IMR-90 (cell line): ENCODE results near the gene AGK. TPM values are rescaled to one million over a fixed set of nuclear protein-coding genes. Genes with fewer than 3 reads are reported as not detected.

Experiments used
- ATAC-seq: fragments of 200-7000 bp; cut with Tn5 transposase; 2 replicates; pipeline ENCODE4 v1.9.1; 2020; ENCODE audit warnings: low read depth, mild to moderate bottlenecking, moderate library complexity
- BruUV-seq: library from RNA; stranded (reverse); fragments of 400-500 nt; replicated peaks from 2 replicates; lab custom pipeline; 2021; lab: Mats Ljungman, UMichigan
- CTCF ChIA-PET: fragments of 300-600 bp; formaldehyde crosslinking; extraction: SDS; loops from one replicate; lab custom pipeline; 2021; ENCODE audit warnings: antibody characterized with exemption; lab: Yijun Ruan, JAX
- POLR2A ChIA-PET: fragments of 300-600 bp; sonication (Branson Sonifier 250); formaldehyde crosslinking; loops from one replicate; lab custom pipeline; 2022; ENCODE audit warnings: antibody characterized with exemption; ENCODE audit not compliant: unreplicated experiment; lab: Charles Lee
- DNase-seq: peaks from one replicate; pipeline ENCODE4 v3.0.0; 2013
- H2AFZ ChIP-seq: replicated peaks from 2 replicates; pipeline ENCODE3; 2013; ENCODE audit warnings: low read length, mild to moderate bottlenecking; ENCODE audit not compliant: poor library complexity
- H2AK5ac ChIP-seq: 2 replicates; pipeline ENCODE4 v1.6.1; 2013; ENCODE audit warnings: low read depth, low read length, inconsistent platforms
- H2AK9ac ChIP-seq: replicated peaks from 2 replicates; pipeline ENCODE3; 2013; ENCODE audit warnings: mild to moderate bottlenecking, low read depth, low read length, moderate library complexity; ENCODE audit not compliant: poor library complexity
- H2BK120ac ChIP-seq: 2 replicates; pipeline ENCODE4 v1.6.1; 2013; ENCODE audit warnings: low read depth, low read length, inconsistent platforms
- H2BK15ac ChIP-seq: 3 replicates; pipeline ENCODE4 v1.6.1; 2013; ENCODE audit warnings: low read depth, low read length, inconsistent platforms
- H2BK20ac ChIP-seq: 2 replicates; pipeline ENCODE4 v1.6.1; 2013; ENCODE audit warnings: low read depth, mild to moderate bottlenecking, inconsistent platforms, low read length, moderate library complexity
- H2BK5ac ChIP-seq: 2 replicates; pipeline ENCODE4 v1.6.1; 2013; ENCODE audit warnings: mild to moderate bottlenecking, low read depth, low read length, inconsistent platforms; ENCODE audit not compliant: poor library complexity, severe bottlenecking
- H3K14ac ChIP-seq: replicated peaks from 2 replicates; pipeline ENCODE4 v1.6.1; 2013; ENCODE audit warnings: low read depth, low read length, inconsistent platforms
- H3K18ac ChIP-seq: 2 replicates; pipeline ENCODE4 v1.6.1; 2013; ENCODE audit warnings: low read depth, low read length, control low read depth
- H3K23ac ChIP-seq: 2 replicates; pipeline ENCODE4 v1.6.1; 2013; ENCODE audit warnings: low read depth, low read length, inconsistent platforms
- H3K27ac ChIP-seq: 2 replicates; pipeline ENCODE4 v1.5.1; 2013; ENCODE audit warnings: mild to moderate bottlenecking, control low read depth, low read length; ENCODE audit not compliant: insufficient read depth
- H3K27me3 ChIP-seq: 2 replicates; pipeline ENCODE4 v1.6.1; 2013; ENCODE audit warnings: low read length; ENCODE audit not compliant: control insufficient read depth, insufficient read depth
- H3K36me3 ChIP-seq: 2 replicates; pipeline ENCODE4 v1.6.1; 2013; ENCODE audit warnings: low read length, mixed read lengths; ENCODE audit not compliant: control insufficient read depth, insufficient read depth
- H3K4ac ChIP-seq: 2 replicates; pipeline ENCODE4 v1.6.1; 2013; ENCODE audit warnings: low read depth, low read length, inconsistent platforms
- H3K4me1 ChIP-seq: 2 replicates; pipeline ENCODE4 v1.6.1; 2013; ENCODE audit warnings: low read length, mixed read lengths; ENCODE audit not compliant: control insufficient read depth, insufficient read depth
- H3K4me2 ChIP-seq: 2 replicates; pipeline ENCODE4 v1.6.1; 2013; ENCODE audit warnings: low read depth, mild to moderate bottlenecking, control low read depth, low read length, moderate library complexity
- H3K4me3 ChIP-seq: 2 replicates; pipeline ENCODE4 v1.5.1; 2013; ENCODE audit warnings: low read depth, mild to moderate bottlenecking, control low read depth, low read length, moderate library complexity; ENCODE audit not compliant: insufficient read depth
- H3K56ac ChIP-seq: 2 replicates; pipeline ENCODE4 v1.6.1; 2013; ENCODE audit warnings: low read length, inconsistent platforms; ENCODE audit not compliant: insufficient read depth; ENCODE audit errors: extremely low read depth
- H3K79me1 ChIP-seq, 2 experiments: 2 replicates each; pipeline ENCODE4 v1.6.1; 2013; ENCODE audit warnings: low read length in 2 of 2, inconsistent platforms in 1 of 2, low read depth in 1 of 2
- H3K9ac ChIP-seq: 2 replicates; pipeline ENCODE4 v1.6.1; 2013; ENCODE audit warnings: low read depth, low read length, control low read depth
- H3K9me1 ChIP-seq: 2 replicates; pipeline ENCODE4 v1.6.1; 2013; ENCODE audit warnings: low read length, inconsistent platforms; ENCODE audit not compliant: insufficient read depth
- H3K9me3 ChIP-seq: 2 replicates; pipeline ENCODE4 v1.6.1; 2013; ENCODE audit warnings: low read length; ENCODE audit not compliant: control insufficient read depth, insufficient read depth
- H4K20me1 ChIP-seq: 2 replicates; pipeline ENCODE4 v1.6.1; 2013; ENCODE audit warnings: low read length, inconsistent platforms; ENCODE audit not compliant: insufficient read depth
- H4K5ac ChIP-seq: 2 replicates; pipeline ENCODE4 v1.6.1; 2013; ENCODE audit warnings: mild to moderate bottlenecking, low read depth, low read length, control low read depth
- H4K8ac ChIP-seq, 2 experiments: 2 replicates each; pipeline ENCODE4 v1.6.1; 2013; ENCODE audit warnings: low read depth in 2 of 2, low read length in 2 of 2, control low read depth in 1 of 2, inconsistent platforms in 1 of 2
- H4K91ac ChIP-seq: 2 replicates; pipeline ENCODE4 v1.6.1; 2013; ENCODE audit warnings: low read depth, low read length, inconsistent platforms; ENCODE audit not compliant: insufficient read depth
- MXI1 ChIP-seq: IDR thresholded peaks from 2 replicates; pipeline ENCODE4 v1.6.1; 2012; ENCODE audit warnings: low read depth, mild to moderate bottlenecking, low read length, moderate library complexity, borderline replicate concordance
- NFE2L2 ChIP-seq: fragments of 150-350 bp; IDR thresholded peaks from 2 replicates; pipeline ENCODE4 v1.6.1; 2016; ENCODE audit warnings: low read depth, mild to moderate bottlenecking, low read length
- WGBS, 2 experiments: methylation state at CpG; one replicate each; pipeline versions ENCODE4 v1.1.5 to v1.1.7; 2013; ENCODE audit warnings: missing lambda C conversion rate in 2 of 2; ENCODE audit not compliant: insufficient read length in 1 of 2; ENCODE audit errors: extremely low coverage in 2 of 2; 5-methylcytosine and 5-hydroxymethylcytosine counted together
- dilution Hi-C: fragments of 300-500 bp; cut with HindIII; formaldehyde crosslinking; loops from one replicate; pipeline ENCODE4 v1.14.3; 2018; ENCODE audit warnings: low sequenced_read_pairs; ENCODE audit not compliant: unreplicated experiment
- in situ Hi-C: fragments of 300-500 bp; cut with MboI; formaldehyde crosslinking; loops from 3 replicates; pipeline ENCODE4 v1.14.3; 2019; ENCODE audit warnings: low sequenced_read_pairs, inconsistent platforms, mixed read lengths
- intact Hi-C: fragments of 100-400 bp; cut with micrococcal nuclease; formaldehyde crosslinking; loops from 2 replicates; pipeline ENCODE4 v1.10.0; 2022
- polyA plus RNA-seq, 3 experiments: library from polyadenylated mRNA; depleted of rRNA; stranded (reverse); fragments of >200 nt; gene quantifications; 2 replicates each; pipeline ENCODE4 v1.2.3, GENCODE V29; 2012; ENCODE audit warnings: low replicate concordance in 1 of 3
- total RNA-seq: library from RNA; depleted of rRNA; stranded (reverse); fragments of >200 nt; gene quantifications from 2 replicates; pipeline ENCODE4 v1.2.3, GENCODE V29; 2012

AGK gene
- total and polyA plus RNA-seq, 2 of the 4 experiments (the other 2 are of a cell fraction) = 35.5 to 37.3 TPM

DNA sequence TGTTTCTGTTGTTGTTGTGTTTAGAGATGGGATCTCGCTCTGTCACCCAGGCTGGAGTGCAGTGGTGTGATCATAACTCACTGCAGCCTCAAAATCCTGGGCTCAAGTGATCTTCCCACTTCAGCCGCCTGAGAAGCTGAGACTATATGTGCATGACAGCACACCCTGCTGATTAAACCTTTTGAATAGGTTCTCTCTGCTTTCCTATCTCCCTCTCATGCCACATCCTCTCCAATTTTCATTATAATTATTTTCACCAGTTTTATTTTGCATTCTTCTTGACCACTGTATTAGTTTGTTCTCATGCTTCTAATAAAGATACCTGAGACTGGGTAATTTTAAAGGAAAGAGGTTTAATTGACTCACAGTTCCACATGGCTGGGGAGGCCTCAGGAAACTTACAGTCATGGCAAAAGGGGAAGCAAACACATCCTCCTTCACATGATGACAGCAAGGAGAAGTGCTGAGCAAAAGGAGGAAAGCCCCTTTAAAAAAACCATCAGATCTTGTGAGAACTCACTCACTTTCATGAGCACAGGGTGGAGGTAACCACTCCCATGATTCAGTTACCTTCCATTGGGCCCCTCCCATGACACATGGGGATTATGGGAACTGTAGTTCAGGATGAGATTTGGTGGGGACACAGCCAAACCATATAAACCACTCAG is 12.9 kb downstream of the AGK start:
- dilution Hi-C loops (no loop called here), intact Hi-C loops (no loop called here), in situ Hi-C loops (no loop called here)
- no peak overlapping the region for H3K27ac ChIP-seq
- H2BK20ac ChIP-seq = no peak overlapping the region
- H3K4me3 ChIP-seq = no peak overlapping the region
- no peak overlapping the region for H2BK15ac ChIP-seq
- no peak overlapping the region for H2BK120ac ChIP-seq
- ChIA-PET POLR2A (no interaction called here), CTCF (no interaction called here)
- H3K56ac ChIP-seq = no peak overlapping the region
- H2BK5ac ChIP-seq = no peak overlapping the region
- TF ChIP-seq MXI1 (no peak), NFE2L2 (no peak)
- H3K23ac ChIP-seq = no peak overlapping the region
- no peaks in the 10 kb centered on the region for H3K27me3 ChIP-seq
- peaks cover 7% of the 10 kb centered on the region; the same call in 1 of the 2 replicates for H4K20me1 ChIP-seq
- BruUV-seq = no TSS peak
- H4K91ac ChIP-seq = no peak overlapping the region
- no peak overlapping the region for H2AFZ ChIP-seq
- H3K4me1 ChIP-seq = no peaks in the 10 kb centered on the region
- no peak overlapping the region for H4K8ac ChIP-seq
- no peaks in the 10 kb centered on the region for H3K9me3 ChIP-seq
- H3K9me1 ChIP-seq = no peaks in the 10 kb centered on the region
- WGBS, 2 experiments = no CpG with 5 or more reads among the region's 2 CpGs
- H2AK9ac ChIP-seq = no peak overlapping the region
- H3K4me2 ChIP-seq = no peak overlapping the region
- no peak overlapping the region for H3K14ac ChIP-seq
- H3K79me1 ChIP-seq = peaks cover 6 to 11% of the 10 kb centered on the region in 2 experiments; a peak in 3 of 4 replicates
- H3K9ac ChIP-seq = no peak overlapping the region
- ATAC-seq = no peak
- no peak overlapping the region for H2AK5ac ChIP-seq
- DNase-seq = no peak
- H4K5ac ChIP-seq = no peak overlapping the region
- no peak overlapping the region for H3K4ac ChIP-seq
- H3K18ac ChIP-seq = no peak overlapping the region
- H3K36me3 ChIP-seq = peaks cover 16% of the 10 kb centered on the region
